Lower leg skin (tissue), 3 donors: ENCODE results near the gene SP4.

Experiments
- POLR2A ChIP-seq, 2 donors: fragments of 450-650 bp; IDR thresholded peaks; one replicate each; pipeline ENCODE4 v1.6.1; 2016 to 2017; ENCODE audit warnings: antibody characterized with exemption in 2 of 2, mild to moderate bottlenecking in 1 of 2, moderate library complexity in 1 of 2
- TF ChIP-seq, protein P1 (sequence below), 3 donors: fragments of 450-650 bp; IDR thresholded peaks; one replicate each; pipeline ENCODE4 v1.5.1; 2016; ENCODE audit warnings: antibody characterized with exemption in 3 of 3, mild to moderate bottlenecking in 3 of 3, moderate library complexity in 2 of 3

- no peak for TF ChIP-seq POLR2A (IDR thresholded peaks at IDR 0.05)
- TF ChIP-seq, protein P1, sequence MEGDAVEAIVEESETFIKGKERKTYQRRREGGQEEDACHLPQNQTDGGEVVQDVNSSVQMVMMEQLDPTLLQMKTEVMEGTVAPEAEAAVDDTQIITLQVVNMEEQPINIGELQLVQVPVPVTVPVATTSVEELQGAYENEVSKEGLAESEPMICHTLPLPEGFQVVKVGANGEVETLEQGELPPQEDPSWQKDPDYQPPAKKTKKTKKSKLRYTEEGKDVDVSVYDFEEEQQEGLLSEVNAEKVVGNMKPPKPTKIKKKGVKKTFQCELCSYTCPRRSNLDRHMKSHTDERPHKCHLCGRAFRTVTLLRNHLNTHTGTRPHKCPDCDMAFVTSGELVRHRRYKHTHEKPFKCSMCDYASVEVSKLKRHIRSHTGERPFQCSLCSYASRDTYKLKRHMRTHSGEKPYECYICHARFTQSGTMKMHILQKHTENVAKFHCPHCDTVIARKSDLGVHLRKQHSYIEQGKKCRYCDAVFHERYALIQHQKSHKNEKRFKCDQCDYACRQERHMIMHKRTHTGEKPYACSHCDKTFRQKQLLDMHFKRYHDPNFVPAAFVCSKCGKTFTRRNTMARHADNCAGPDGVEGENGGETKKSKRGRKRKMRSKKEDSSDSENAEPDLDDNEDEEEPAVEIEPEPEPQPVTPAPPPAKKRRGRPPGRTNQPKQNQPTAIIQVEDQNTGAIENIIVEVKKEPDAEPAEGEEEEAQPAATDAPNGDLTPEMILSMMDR (IDR thresholded peaks at IDR 0.05): no peak
Measured at GRCh38 chr7:21463524-21463923, 35.6 kb downstream of the SP4 start.
